SU-DHL-6 (cell line): Measurements from ENCODE around the gene ULK1.

Source experiments
- H2AFZ ChIP-seq: fragments of 200-600 bp; sonication (generic); 2 replicates; pipeline ENCODE4 v1.6.1; 2014; ENCODE audit warnings: low read depth, mild to moderate bottlenecking, moderate library complexity, mixed read lengths, antibody characterized with exemption, low read length; ENCODE audit not compliant: severe bottlenecking
- H3F3A ChIP-seq: fragments of 200-600 bp; shearing (Covaris generic); 2 replicates; pipeline ENCODE4 v1.6.0; 2016; ENCODE audit warnings: antibody characterized with exemption, mild to moderate bottlenecking; ENCODE audit not compliant: insufficient read depth
- H3K27ac ChIP-seq: fragments of 200-600 bp; sonication (generic); 2 replicates; pipeline ENCODE4 v1.5.1; 2016; ENCODE audit warnings: low read depth, mild to moderate bottlenecking, low read length, moderate library complexity, mixed read lengths
- H3K27me3 ChIP-seq: fragments of 200-600 bp; sonication (generic), shearing (Covaris generic); 2 replicates; pipeline ENCODE4 v1.6.0; 2014; ENCODE audit warnings: mild to moderate bottlenecking, low read length
- H3K36me3 ChIP-seq: fragments of 200-600 bp; sonication (generic); 2 replicates; pipeline ENCODE4 v1.6.1; 2014; ENCODE audit warnings: mild to moderate bottlenecking, low read length, mixed read lengths
- H3K4me2 ChIP-seq: fragments of 300-600, 200-600 bp; shearing (Covaris generic), sonication (generic); 2 replicates; pipeline ENCODE4 v1.6.0; 2014; ENCODE audit warnings: low read length, low read depth, mild to moderate bottlenecking; ENCODE audit not compliant: poor library complexity, severe bottlenecking
- H3K4me3 ChIP-seq: fragments of 200-600 bp; sonication (generic); 2 replicates; pipeline ENCODE4 v1.5.1; 2014; ENCODE audit warnings: antibody characterized with exemption, low read length, mild to moderate bottlenecking, mixed read lengths; ENCODE audit not compliant: insufficient read depth, poor library complexity, severe bottlenecking
- H3K79me2 ChIP-seq: fragments of 200-600 bp; sonication (generic); 2 replicates; pipeline ENCODE4 v1.6.1; 2014; ENCODE audit warnings: mild to moderate bottlenecking, low read length, moderate library complexity; ENCODE audit not compliant: insufficient read depth
- H3K9ac ChIP-seq: fragments of 200-600 bp; sonication (generic); 2 replicates; pipeline ENCODE4 v1.7.0; 2014; ENCODE audit warnings: mild to moderate bottlenecking, low read length
- H3K9me2 ChIP-seq: fragments of 200-600 bp; sonication (generic); replicated peaks from 2 replicates; pipeline ENCODE4 v1.6.1; 2014; ENCODE audit warnings: low read length; ENCODE audit not compliant: insufficient read depth
- H3K9me3 ChIP-seq: fragments of 200-600 bp; sonication (generic); 2 replicates; pipeline ENCODE4 v1.6.1; 2014; ENCODE audit warnings: low read length, mixed read lengths; ENCODE audit not compliant: insufficient read depth
- H4K20me1 ChIP-seq: fragments of 200-600 bp; sonication (generic); 2 replicates; pipeline ENCODE4 v1.6.1; 2014; ENCODE audit warnings: low read depth, mild to moderate bottlenecking, antibody characterized with exemption, low read length, moderate library complexity, mixed read lengths
- EZH2phosphoT487 ChIP-seq: fragments of 200-600 bp; sonication (generic), shearing (Covaris generic); conservative IDR thresholded peaks from 2 replicates; pipeline ENCODE4 v1.6.1; 2018; ENCODE audit warnings: mild to moderate bottlenecking, antibody characterized with exemption, low read length, moderate library complexity, mixed read lengths
- TF ChIP-seq, protein P1 (sequence below): fragments of 200-600 bp; sonication (generic); IDR thresholded peaks from one replicate; pipeline ENCODE4 v1.5.1; 2017; ENCODE audit warnings: antibody characterized with exemption, mild to moderate bottlenecking, low read length, moderate library complexity; ENCODE audit not compliant: insufficient read depth, poor library complexity, severe bottlenecking

ULK1 gene

DNA sequence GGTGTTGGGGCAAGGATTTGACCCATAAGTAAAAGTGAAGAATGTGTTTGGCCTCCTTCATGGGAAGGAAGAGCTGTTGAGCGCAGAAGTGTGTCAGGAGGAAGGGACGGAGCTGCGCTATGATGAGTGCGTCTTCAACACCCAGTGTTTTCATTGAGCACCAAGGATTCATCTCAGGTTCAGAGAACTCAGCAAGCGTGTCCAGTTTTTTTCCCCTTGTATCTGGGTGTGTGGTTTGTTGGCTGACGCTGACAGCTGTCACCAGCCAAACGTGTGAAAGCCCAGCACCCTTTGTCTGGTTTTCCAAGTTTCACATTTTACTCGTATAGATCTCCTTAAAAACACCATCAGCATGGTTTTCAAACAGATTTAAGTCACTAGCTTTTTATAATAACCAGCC lies 67.6 kb downstream of the ULK1 start:
- peaks cover 75% of the 10 kb centered on the region for H3K79me2 ChIP-seq
- H4K20me1 ChIP-seq: peaks cover 12% of the 10 kb centered on the region; the same call in 1 of the 2 replicates
- H3K9ac ChIP-seq: no peak overlapping the region
- TF ChIP-seq, protein P1, sequence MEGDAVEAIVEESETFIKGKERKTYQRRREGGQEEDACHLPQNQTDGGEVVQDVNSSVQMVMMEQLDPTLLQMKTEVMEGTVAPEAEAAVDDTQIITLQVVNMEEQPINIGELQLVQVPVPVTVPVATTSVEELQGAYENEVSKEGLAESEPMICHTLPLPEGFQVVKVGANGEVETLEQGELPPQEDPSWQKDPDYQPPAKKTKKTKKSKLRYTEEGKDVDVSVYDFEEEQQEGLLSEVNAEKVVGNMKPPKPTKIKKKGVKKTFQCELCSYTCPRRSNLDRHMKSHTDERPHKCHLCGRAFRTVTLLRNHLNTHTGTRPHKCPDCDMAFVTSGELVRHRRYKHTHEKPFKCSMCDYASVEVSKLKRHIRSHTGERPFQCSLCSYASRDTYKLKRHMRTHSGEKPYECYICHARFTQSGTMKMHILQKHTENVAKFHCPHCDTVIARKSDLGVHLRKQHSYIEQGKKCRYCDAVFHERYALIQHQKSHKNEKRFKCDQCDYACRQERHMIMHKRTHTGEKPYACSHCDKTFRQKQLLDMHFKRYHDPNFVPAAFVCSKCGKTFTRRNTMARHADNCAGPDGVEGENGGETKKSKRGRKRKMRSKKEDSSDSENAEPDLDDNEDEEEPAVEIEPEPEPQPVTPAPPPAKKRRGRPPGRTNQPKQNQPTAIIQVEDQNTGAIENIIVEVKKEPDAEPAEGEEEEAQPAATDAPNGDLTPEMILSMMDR: no peak
- no peak overlapping the region for H3K4me3 ChIP-seq
- H3K9me2 ChIP-seq: no peaks in the 10 kb centered on the region
- no peak overlapping the region for H2AFZ ChIP-seq
- no peaks in the 10 kb centered on the region for H3K27me3 ChIP-seq
- no peaks in the 10 kb centered on the region for H3F3A ChIP-seq
- no peak overlapping the region for H3K4me2 ChIP-seq
- no peak overlapping the region for H3K27ac ChIP-seq
- H3K36me3 ChIP-seq: no peaks in the 10 kb centered on the region
- H3K9me3 ChIP-seq: no peaks in the 10 kb centered on the region

DNA sequence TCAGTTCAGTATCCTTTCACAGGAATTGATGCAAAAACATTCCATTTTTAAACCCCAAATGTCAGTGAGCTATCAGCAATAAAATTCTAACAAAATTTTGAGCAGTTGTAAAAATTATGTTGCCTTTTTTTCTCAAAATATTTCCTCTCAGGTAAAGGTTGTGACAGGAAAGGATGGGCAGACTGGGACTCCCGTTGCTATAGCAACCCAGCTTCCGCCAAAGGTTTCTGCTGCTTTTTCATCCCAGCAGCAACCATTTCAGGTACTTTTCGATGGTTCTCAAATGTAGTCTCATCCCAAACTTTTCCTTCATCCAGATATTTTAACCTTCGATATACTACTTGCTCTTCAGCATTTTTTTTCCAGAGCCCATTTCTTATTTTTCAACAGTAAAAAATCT lies 69.0 kb downstream of the ULK1 start:
- H3K27me3 ChIP-seq: no peaks in the 10 kb centered on the region
- no peak overlapping the region for H3K4me2 ChIP-seq
- H3K4me3 ChIP-seq: no peak overlapping the region
- TF ChIP-seq EZH2phosphoT487: no peak
- TF ChIP-seq, protein P1: no peak
- H3K79me2 ChIP-seq: peaks cover 73% of the 10 kb centered on the region
- H3K27ac ChIP-seq: no peak overlapping the region
- H3K9me3 ChIP-seq: no peaks in the 10 kb centered on the region
- no peaks in the 10 kb centered on the region for H3F3A ChIP-seq
- H3K9ac ChIP-seq: no peak overlapping the region
- H3K36me3 ChIP-seq: no peaks in the 10 kb centered on the region; the same call in 1 of the 2 replicates
- H4K20me1 ChIP-seq: peaks cover 11% of the 10 kb centered on the region; the same call in 1 of the 2 replicates
- no peak overlapping the region for H2AFZ ChIP-seq
- H3K9me2 ChIP-seq: no peaks in the 10 kb centered on the region

DNA sequence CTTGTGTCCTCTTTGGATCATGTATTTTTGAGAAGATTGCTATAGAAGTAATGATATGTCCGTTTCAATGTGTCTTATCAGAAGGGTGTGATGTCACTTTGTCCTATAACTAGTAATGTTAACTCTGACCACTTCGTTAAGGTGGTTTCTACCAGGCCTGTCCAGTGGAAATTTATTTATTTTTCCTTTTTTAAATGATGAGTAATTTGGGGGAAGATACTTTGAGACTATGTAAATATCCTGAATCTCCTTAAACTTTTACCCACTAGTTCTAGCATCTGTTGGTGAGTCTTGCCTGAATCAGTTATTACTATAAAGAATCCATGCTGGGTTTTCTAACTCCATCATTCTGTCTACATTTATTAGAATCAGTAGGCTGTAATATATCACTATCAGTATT lies 70.7 kb downstream of the ULK1 start:
- Histone ChIP-seq H3K4me2 (no peak overlapping the region), H4K20me1 (peaks cover 11% of the 10 kb centered on the region; the same call in 1 of the 2 replicates), H3K4me3 (no peak overlapping the region), H3K9me3 (no peaks in the 10 kb centered on the region), H3K9me2 (no peaks in the 10 kb centered on the region), H3K27me3 (no peaks in the 10 kb centered on the region), H3K36me3 (no peaks in the 10 kb centered on the region; the same call in 1 of the 2 replicates), H3K27ac (no peak overlapping the region), H2AFZ (no peak overlapping the region), H3K79me2 (peaks cover 73% of the 10 kb centered on the region), H3K9ac (no peak overlapping the region), H3F3A (no peaks in the 10 kb centered on the region)
- no peak for TF ChIP-seq EZH2phosphoT487
- TF ChIP-seq, protein P1: no peak
